WTC11 (cell line): ENCODE measurements around the gene EIF4G3.

Experiments used
- CTCF ChIP-seq: fragments of 200-600 bp; IDR thresholded peaks from 2 replicates; pipeline ENCODE4 v1.8.0; 2022; ENCODE audit warnings: antibody characterized with exemption
- FOXK1 ChIP-seq: sonication (generic); formaldehyde crosslinking; IDR thresholded peaks from 2 replicates; pipeline ENCODE4 v1.8.0; 2022; ENCODE audit warnings: mild to moderate bottlenecking, moderate library complexity, missing genetic modification reagents
- FOXP1 ChIP-seq: sonication (generic); formaldehyde crosslinking; IDR thresholded peaks from 2 replicates; pipeline ENCODE4 v1.8.0; 2022; ENCODE audit warnings: missing genetic modification reagents, mild to moderate bottlenecking, moderate library complexity, borderline replicate concordance
- JUN ChIP-seq: sonication (generic); formaldehyde crosslinking; IDR thresholded peaks from 2 replicates; pipeline ENCODE4 v1.8.0; 2023; ENCODE audit warnings: mild to moderate bottlenecking, missing genetic modification reagents
- RELA ChIP-seq: sonication (generic); formaldehyde crosslinking; IDR thresholded peaks from 2 replicates; pipeline ENCODE4 v1.8.1; 2022; ENCODE audit warnings: missing genetic modification reagents, mild to moderate bottlenecking, borderline replicate concordance
- ZBTB43 ChIP-seq: sonication (generic); formaldehyde crosslinking; IDR thresholded peaks from 2 replicates; pipeline ENCODE4 v1.8.1; 2023; ENCODE audit warnings: mild to moderate bottlenecking, missing genetic modification reagents

- TF ChIP-seq CTCF: no peak
- TF ChIP-seq RELA (CRISPR knock-in tag): no peak
- no peak for TF ChIP-seq FOXK1
- TF ChIP-seq ZBTB43: no peak
- TF ChIP-seq FOXP1 (CRISPR knock-in tag): no peak
- no peak for TF ChIP-seq JUN (CRISPR knock-in tag)
Measured at GRCh38 chr1:21032741-21033140, 144.0 kb downstream of the EIF4G3 start.
